Esophagus squamous epithelium (tissue), 4 donors: ENCODE measurements around the gene ATP2B3.

Experiments
- CTCF ChIP-seq, 6 experiments: fragments of 450-650 bp in 4 of 6; fragments of 200-600 bp in 2 of 6; sonication (generic) in 2 of 6; IDR thresholded peaks; one replicate each; pipeline ENCODE4 v1.5.1; 2016 to 2019; ENCODE audit warnings: antibody characterized with exemption in 6 of 6, mild to moderate bottlenecking in 4 of 6, moderate library complexity in 4 of 6
- POLR2A ChIP-seq, 4 donors: fragments of 450-650 bp; IDR thresholded peaks; one replicate each; pipeline ENCODE4 v1.6.1; 2017; ENCODE audit warnings: antibody characterized with exemption in 4 of 4, mild to moderate bottlenecking in 4 of 4, moderate library complexity in 3 of 4

- no peak for TF ChIP-seq CTCF (IDR thresholded peaks at IDR 0.05)
- TF ChIP-seq POLR2A (IDR thresholded peaks at IDR 0.05), result peak in 2 of 4 donors; percentile 34 to 62
Measured at GRCh38 chrX:153598541-153599191, 81.2 kb downstream of the ATP2B3 start, which contains the start of gene CCNQ.
